Measurements from ENCODE around the gene TLNRD1.
A peak's percentile ranks its signal among the peaks of the same experiment; 100 is the strongest.

TLNRD1 gene

GRCh38 chr15:81002331-81003096 lies 1.8 kb downstream of the TLNRD1 start:
- DNase-seq, result no peak

DNA sequence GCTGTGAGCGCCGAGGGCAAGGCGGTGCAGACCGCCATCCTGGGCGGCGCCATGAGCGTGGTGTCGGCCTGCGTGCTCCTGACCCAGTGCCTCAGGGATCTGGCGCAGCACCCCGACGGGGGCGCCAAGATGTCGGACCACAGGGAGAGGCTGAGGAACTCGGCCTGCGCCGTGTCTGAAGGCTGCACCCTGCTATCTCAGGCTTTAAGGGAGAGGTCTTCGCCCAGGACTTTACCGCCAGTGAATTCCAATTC lies 2.3 kb downstream of the TLNRD1 start:
- DNase-seq, result no peak

GRCh38 chr15:81006124-81006523 lies 5.4 kb downstream of the TLNRD1 start:
- no peak for DNase-seq

- DNase-seq, result no peak
These were observed 6.8 kb downstream of the TLNRD1 start for GRCh38 chr15:81007428-81008064.

DNA sequence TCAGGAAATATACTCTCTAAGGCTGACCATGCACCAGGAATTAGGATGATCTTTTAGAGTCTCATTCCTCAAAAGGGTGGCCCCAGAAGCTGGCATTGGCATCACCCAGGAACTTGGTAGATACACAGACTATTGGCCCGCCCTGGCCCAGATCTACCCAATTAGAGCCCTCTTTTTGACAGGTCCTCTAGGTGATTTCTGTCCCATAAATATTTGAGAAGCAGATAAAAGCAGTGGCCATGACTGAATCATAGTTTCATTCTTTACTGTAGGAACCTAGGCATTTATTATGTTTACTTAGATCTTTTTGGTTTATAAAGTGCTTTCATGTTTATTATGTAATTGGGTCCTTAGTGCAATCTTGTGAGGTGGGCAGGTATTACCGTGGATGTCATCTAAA lies 7.6 kb downstream of the TLNRD1 start:
- DNase-seq, result no peak

GRCh38 chr15:81010086-81010485 lies 9.4 kb downstream of the TLNRD1 start:
- no peak for DNase-seq

DNA sequence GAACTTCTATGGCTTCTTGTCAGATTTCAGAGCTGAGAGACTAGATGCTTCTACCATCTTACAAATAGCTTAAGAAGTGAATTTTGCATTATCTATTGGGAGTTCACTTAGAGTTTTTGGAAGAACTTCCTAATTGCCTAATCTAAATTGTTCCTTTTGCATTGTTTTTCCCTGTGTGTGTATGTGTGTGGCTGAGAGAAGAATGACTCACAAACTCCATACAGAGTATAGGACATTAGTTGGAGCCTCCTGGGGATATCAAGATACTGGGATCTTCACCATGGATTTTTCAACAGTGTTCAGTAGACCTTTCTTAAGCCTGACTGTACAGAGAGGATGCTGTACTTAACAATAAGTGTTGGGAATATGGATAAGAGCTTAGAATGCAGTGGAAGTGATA lies 10.9 kb downstream of the TLNRD1 start:
- DNase-seq, result no peak

GRCh38 chr15:81012588-81012987 lies 11.9 kb downstream of the TLNRD1 start:
- DNase-seq, result no peak

DNA sequence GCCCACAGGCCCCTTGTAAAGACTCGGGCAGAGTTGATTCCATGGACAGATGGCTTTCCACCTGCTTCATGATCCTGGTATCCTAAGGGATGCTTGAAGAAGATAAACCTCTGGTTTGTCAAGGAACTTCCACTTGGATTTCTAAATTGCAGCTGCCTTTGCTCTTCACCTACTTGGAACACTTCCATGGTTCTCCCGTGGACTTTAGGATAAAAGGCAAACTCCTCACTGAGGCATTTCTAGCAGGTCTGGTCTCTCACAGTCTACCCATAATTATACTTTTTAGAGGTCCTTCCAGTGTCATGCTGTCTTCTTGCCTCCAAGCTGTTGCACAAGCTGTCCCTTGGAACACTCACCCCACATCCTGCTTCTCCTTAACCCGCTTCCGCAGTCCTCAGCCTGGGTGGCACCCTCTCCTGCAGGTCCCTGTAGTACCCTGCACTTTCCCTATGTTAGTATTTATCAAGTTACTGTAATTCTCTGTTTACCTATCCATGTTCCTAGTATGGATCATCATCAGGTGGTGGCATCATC lies 12.7 kb downstream of the TLNRD1 start:
- no peak for DNase-seq

- DNase-seq, result no peak
These were observed 13.8 kb downstream of the TLNRD1 start for GRCh38 chr15:81014446-81015093.

DNA sequence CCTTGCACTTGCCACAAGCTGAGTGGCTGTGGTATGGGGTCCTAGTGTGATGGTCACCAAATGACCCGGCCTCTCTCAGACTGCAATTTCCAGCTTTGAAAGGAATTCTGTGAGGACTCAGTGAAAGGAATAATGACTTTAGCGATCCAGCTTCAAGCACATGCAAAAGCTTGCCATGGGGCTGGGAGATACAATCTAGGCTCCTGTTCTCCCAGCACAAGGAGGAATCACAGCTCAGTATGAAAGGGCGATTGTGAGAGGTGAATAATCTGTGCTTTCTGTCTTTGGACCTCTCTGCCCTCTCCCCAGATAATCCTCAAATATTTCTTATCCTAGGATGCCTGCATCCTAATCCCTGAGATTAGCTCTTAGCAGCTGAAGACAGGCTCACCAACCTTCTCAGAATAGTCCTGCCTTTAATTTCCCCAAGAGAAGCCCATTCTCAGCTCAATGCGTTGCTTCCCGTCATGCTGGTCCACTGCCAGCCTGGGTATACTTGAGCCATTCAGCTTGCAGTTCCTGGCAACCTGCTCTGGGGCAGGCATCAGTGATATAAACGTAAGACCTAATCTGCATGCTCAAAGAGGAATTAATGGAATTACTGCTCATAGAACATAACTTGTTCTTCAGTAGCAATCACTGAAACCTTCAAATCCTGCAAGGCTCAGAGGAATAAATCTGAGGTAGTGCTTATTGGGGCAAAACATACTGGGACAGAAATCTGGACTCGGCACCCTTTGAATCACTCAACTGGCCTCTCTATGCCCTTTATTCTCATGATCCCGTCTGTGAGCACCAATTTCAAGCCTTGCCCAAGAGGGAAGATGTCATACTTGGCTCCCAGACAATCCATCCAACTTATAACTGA lies 15.1 kb downstream of the TLNRD1 start:
- DNase-seq, result no peak

DNA sequence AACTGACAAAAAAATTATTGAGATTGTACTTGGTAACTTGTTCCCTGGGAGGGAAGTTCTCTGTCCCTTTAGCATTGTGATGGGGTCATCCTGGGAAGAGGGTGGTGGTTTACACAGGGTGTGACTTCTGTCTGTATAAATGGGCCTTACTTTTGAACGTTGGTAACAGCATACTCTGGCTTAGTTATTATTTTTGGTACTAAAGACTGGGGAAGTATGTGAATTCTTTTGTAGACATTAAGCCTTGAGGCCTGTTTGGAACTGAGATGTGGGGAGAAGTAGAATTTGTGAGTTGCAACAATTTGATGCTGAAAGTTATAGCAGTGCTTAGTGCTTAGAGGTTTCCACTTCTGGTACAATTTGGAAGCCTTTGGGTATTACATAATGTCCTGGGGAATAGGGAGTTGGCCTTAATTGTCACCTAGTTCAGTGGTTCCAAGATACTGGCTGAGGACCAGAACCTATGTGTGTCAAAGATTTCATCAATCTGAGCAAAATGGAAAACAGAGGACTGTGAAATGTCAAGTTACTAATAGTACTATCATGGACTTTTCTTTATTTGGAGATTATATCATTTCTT lies 15.9 kb downstream of the TLNRD1 start:
- DNase-seq, result no peak

DNA sequence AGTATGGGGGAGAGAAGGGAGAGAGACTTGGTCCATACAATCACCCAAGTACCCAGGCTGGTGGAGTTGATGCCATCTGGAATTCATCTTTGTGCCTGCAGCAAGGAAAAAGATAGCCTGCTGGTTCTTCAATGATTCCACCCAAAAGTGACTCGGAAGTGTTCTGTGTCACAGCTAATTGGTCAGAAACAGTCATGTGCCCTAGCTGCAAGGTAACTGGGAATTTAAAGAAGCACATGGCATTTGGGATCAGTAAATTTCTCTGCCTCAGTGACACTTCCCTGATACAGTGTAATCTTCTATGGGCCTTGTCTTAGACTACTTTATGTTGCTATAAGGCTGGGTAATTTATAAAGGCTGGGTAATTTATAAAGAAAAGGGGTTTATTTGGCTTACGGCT lies 17.5 kb downstream of the TLNRD1 start:
- DNase-seq, result no peak

DNA sequence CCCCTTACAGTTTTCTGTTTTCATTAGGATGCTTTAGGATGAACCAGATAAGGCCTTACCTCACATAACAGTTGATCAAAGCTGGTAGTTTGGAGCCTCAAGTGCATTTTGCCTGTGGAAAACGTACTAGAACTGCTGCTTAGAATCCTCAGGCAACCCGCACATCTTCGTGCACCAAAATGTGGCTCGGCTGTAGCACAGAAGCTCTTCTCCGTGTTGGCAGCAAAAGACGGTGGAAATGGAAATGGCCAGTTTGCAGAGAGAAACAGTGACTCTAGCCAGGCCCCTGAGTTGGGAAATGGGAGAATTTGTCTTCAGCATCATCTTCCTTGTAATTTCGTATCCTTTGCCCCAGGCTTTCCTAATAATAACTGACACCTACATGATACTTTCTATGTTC lies 20.6 kb downstream of the TLNRD1 start:
- DNase-seq, result no peak

DNA sequence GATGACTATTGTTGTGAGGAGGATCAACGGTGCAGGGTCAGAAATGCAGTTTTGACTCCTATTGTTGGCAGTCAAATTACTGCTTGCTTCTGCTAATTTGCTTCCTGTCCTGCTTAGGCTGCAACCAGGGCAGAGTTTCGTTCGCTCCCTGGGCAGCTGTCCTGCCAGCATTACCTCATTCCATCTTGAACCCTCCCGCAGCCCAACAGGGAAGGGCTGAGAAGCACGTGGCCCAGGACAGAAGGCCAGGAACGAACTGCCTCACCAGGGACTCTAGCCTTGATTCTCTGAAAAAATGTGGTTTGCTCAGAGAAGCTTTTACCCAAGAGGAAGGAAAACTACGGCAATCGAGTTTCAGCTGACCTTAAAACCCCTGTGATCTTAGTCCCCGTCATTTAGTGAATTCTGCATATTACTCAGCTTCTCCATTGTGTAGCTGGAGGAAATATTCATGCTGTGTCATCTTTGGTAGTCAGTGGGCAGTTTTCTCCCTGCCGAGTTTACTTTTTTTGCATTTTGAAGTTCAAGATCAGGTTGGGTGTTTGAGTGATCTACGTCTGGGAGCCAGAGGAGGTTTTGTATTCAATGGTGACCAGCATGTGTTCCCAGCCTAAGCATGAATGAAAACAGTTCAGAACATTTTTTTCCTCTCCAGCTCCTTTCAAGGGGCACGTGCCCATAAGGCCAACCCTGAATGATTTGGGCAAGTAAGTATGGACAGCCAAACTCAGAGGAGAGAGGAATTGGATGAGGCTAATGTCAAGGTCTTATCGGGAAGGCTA lies 23.0 kb downstream of the TLNRD1 start:
- peak; percentile 98 to 99 for DNase-seq

- peak; percentile 56 to 61 for DNase-seq
These were observed 23.6 kb downstream of the TLNRD1 start for GRCh38 chr15:81024265-81024872.

- DNase-seq, result peak in 1 of 2 donors; percentile 59
These were observed 24.2 kb downstream of the TLNRD1 start for GRCh38 chr15:81024936-81025335.

DNA sequence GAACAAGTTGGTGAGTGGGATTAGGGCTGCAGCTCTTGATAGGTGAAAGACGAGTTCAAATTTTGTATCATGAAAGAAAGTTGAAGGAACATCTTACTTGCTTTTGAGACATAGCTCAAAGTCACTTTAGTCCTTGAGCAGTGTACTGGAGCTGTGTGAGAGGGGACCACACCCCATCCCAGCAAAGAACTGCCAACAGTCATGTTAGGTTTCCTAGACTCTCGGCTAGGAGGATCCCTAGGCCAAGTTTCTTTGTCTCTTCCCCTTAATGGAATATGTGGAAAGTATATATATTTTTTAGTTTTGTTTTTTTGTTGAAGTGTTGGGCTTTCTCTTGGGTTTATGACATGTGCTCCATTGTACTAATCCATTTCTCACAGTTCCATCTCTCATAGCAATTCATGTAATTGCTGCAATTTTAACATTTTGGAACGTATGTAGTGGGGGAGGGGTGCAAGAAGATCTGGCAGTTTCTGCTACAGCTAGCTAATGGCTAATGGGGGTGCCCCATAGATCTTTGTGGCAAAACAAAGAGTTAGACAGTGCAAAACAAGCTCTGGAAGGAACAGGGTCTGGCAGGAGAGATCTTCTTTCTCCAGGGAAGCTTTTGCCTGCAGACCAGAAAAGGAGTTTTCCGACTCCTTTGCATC lies 25.1 kb downstream of the TLNRD1 start:
- DNase-seq, result no peak

- DNase-seq, result peak; percentile 29 to 46
These were observed 26.3 kb downstream of the TLNRD1 start for GRCh38 chr15:81026836-81027599.

Measured in inflammatory macrophage (primary cell).